Body of pancreas (tissue), 4 donors: ENCODE measurements around the gene CLIC6.

Experiments used
- CTCF ChIP-seq, 7 experiments: fragments of 450-650 bp in 4 of 7; fragments of 200-600 bp in 3 of 7; sonication (generic) in 3 of 7; IDR thresholded peaks; one replicate each; pipeline ENCODE4 v1.5.1; 2016 to 2019; ENCODE audit warnings: antibody characterized with exemption in 7 of 7
- POLR2A ChIP-seq, 3 donors: fragments of 450-650 bp; IDR thresholded peaks; one replicate each; pipeline ENCODE4 v1.6.1; 2016; ENCODE audit warnings: antibody characterized with exemption in 3 of 3, mild to moderate bottlenecking in 2 of 3

- no peak for TF ChIP-seq CTCF (IDR thresholded peaks at IDR 0.05)
- no peak for TF ChIP-seq POLR2A (IDR thresholded peaks at IDR 0.05)
Observed at GRCh38 chr21:34705011-34705410, 36.2 kb downstream of the CLIC6 start.
